G401 (cell line): Measurements from ENCODE around the gene MAFF. TPM values are rescaled to one million over a fixed set of nuclear protein-coding genes. Genes with fewer than 3 reads are reported as not detected.
"Not testable (repeated sequence)": the region's sequence is repeated elsewhere in the genome, so short reads cannot be mapped to it uniquely, and the experiment has no call there.

Source experiments
- DNase-seq: peaks from one replicate; pipeline ENCODE4 v3.0.0-alpha.2; 2015; ENCODE audit warnings: low spot score
- in situ Hi-C: cut with HindIII; loops from 2 replicates; pipeline ENCODE4 v1.10.0; 2016; ENCODE audit warnings: low sequenced_read_pairs, mixed read lengths
- total RNA-seq: library from RNA; depleted of rRNA; stranded (reverse); fragments of >200 nt; shearing (Covaris generic); gene quantifications from 2 replicates; pipeline ENCODE4 v1.2.3, GENCODE V29; 2014

MAFF gene
- total RNA-seq, 1 experiment from 2014 or later: 11.9 TPM

DNA sequence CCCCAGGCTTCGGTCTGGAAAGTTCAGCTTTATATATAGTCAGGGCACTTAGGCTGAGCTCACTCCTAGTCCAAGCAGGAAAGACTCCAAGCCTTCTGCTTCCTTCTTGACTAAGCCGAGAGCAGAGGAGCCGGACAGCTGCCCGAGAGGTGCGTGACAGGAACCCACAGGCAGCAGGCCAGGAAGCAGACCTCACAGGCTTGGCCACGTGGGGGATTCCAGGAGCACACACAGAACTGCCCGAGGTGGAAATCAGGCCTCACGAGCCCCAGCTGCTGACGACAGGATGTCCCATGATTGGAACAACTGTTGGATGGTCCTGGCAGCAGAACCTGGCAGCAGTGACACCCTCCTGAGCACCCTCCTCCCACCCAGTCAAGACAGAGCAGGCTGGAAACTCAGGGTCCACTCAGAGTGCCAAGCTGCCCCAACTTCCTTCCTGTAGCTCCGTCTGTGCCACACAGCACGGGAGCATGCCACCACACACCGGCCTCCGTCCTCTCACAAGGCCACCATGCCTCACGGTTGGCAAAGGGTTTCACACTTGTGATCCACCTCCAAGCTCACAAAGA lies 25.5 kb upstream of the MAFF start:
- in situ Hi-C loops: no loop called here
- DNase-seq: peak; percentile 14

- in situ Hi-C loops: no loop called here
- no peak for DNase-seq
Measured at GRCh38 chr22:38177044-38177443, 24.8 kb upstream of the MAFF start.

DNA sequence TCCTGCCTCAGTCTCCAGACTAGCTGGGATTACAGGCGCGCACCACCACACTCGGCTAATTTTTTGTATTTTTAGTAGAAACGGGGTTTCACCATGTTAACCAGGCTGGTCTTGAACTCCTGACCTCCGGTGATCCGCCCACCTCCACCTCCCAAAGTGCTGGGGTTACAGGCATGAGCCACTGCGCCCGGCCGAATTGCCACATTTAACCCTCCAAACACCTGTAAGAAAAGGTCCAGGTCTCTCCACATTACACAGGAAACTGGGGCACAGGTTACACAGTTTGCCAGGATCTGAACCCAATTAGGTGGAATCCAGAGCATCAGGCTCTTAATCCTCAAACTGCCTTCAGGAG lies 24.2 kb upstream of the MAFF start:
- DNase-seq, in situ Hi-C loops: not testable (repeated sequence)

- in situ Hi-C loops: no loop called here
- peak; percentile 11 for DNase-seq
Measured at GRCh38 chr22:38177926-38178604, 23.7 kb upstream of the MAFF start.

- DNase-seq, in situ Hi-C loops: not testable (repeated sequence)
Measured at GRCh38 chr22:38178605-38178937, 23.2 kb upstream of the MAFF start.

- in situ Hi-C loops: no loop called here
- DNase-seq: peak; percentile 44
Measured at GRCh38 chr22:38180841-38181452, 20.8 kb upstream of the MAFF start.

DNA sequence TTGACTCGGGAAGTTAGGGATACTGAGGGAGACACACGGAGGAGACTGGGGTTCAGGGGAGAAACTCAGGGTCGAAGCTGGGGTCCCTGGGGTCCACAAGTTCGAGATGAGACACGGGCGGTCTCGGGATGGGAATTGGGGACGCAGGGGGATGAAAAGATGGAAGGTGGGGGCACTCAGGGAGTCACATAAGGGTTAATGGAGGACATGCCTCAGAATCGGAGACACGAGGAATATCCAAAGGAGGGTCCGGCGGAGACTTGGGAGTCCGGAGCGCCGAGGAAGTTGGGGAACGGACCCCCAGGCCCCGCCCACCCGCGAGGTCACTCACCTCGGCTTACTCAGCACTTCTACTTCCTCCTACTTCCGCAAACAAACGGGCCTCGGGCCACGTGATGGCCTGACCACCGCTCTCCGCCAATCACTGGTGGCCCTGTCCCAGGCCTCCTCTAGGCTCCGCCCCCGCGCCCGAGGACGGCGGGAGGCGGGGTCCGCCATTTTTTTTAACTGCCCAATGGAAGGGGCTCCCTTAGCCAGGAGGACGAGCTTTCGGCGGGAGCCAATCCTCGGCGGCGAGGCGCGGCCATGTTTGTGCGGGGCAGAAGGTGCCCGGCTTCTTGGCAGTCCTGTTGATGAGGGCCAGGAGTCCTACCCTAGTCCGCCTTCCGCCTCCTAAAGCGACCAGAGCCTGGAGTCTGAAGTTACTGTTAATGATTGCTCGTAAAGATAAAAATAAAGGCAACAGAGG lies 20.2 kb upstream of the MAFF start, which contains the start of gene PLA2G6:
PLA2G6 (minus strand) TSS at position 378 of the 748 bp plus-strand sequence. CDS start 12,404 bp downstream, outside the sequence.
- DNase-seq: peak; percentile 99
- in situ Hi-C loops: no loop called here

- no peak for DNase-seq
- in situ Hi-C loops: no loop called here
Measured at GRCh38 chr22:38184788-38185187, 17.0 kb upstream of the MAFF start.

DNA sequence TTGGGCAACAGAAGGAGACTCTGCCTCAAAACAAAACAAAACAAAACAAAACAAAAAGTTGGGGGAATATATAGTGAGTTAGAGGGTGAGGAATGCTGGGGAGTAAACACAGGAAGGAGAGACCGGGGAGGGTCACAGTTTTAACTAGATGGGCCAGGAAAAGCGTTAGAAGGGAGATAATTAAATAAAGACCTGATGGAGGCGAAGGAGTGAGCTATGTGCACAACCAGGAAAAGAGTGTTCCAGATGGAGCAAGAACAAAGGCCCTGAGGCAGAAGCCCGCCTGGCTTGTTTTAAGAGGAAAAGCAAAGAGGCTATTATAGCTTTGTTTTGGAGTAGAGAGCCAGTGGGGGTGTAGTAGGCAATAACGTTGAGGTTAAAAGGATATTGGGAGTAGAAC lies 15.4 kb upstream of the MAFF start:
- in situ Hi-C loops: no loop called here
- DNase-seq: no peak

- peak; percentile 72 for DNase-seq
- in situ Hi-C loops: no loop called here
Measured at GRCh38 chr22:38187413-38188212, 14.2 kb upstream of the MAFF start.

DNA sequence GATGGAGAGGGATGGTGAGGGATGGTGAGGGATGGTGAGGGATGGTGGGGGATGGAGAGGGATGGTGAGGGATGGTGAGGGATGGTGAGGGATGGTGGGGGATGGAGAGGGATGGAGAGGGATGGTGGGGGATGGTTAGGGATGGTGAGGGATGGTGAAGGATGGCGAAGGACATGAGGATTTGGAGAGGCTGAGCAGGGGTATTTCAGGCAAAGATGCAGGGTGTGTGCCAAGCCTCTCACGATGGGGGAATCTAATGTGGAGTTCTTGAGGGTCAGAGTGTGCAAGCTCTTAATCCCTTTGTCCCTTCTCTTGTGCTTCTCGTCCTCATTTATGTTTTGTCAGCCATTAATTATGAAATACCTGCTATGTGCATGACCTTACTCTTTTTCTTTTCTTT lies 12.7 kb upstream of the MAFF start:
- DNase-seq: no peak
- in situ Hi-C loops: no loop called here

GRCh38 chr22:38190581-38190980 lies 11.2 kb upstream of the MAFF start:
- DNase-seq: no peak
- in situ Hi-C loops: no loop called here

GRCh38 chr22:38191055-38191454 lies 10.7 kb upstream of the MAFF start:
- no peak for DNase-seq
- in situ Hi-C loops: no loop called here

DNA sequence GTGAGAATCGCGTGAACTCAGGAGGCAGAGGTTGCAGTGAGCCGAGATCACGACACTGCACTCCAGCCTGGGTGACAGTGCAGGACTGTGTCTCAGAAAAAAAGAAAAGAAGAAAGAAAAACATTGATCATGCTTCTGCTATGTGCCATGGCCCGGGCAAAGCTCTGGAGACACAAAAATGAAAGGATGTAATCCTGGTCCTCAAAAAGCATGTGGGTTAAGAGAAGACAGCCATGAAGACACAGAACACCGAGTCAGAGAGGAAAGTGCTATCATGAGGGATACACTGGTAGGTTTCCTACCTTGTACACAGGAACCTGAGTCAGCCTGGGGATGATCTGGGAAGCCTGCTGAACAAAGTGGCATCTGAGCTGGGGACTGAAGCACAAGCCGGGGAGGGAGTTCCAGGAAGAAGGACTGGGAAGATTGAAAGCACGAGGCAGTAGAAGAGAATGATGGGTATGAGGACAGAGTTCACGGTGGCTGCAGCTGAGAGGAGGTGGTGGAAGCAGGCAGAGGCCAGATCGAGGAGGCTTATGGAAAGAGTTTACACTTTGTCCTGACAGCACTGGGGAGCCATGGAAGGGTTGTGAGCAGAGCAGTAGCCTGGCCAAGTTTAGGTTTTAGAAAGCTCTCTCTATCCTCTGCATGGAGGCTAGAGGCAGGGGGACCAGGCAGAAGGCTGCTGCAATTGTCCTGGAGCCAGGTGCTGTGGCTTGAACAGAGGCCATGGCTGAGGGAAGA lies 9.9 kb upstream of the MAFF start:
- in situ Hi-C loops: no loop called here
- DNase-seq: no peak

DNA sequence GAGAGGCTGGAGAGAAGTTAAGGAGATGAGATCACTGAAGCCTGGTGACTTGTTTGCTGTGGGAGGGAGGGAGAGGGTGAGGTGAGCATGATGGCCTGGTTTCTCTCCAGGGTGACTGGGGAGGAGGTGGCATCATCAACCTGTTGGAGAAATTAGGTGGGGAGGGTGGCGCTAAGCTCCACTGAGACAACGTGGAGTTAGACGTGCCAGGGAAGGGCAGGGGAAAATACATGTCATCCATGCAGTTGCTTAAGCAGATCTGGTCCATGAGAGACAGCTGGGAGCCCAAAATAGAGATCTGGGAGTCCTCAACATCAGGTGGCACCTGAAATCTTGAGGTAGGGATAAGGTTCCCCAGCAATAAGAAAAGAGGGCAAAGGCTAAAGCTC lies 9.3 kb upstream of the MAFF start:
- no peak for DNase-seq
- in situ Hi-C loops: no loop called here

- in situ Hi-C loops: no loop called here
- no peak for DNase-seq
Measured at GRCh38 chr22:38193580-38193979, 8.2 kb upstream of the MAFF start.

DNA sequence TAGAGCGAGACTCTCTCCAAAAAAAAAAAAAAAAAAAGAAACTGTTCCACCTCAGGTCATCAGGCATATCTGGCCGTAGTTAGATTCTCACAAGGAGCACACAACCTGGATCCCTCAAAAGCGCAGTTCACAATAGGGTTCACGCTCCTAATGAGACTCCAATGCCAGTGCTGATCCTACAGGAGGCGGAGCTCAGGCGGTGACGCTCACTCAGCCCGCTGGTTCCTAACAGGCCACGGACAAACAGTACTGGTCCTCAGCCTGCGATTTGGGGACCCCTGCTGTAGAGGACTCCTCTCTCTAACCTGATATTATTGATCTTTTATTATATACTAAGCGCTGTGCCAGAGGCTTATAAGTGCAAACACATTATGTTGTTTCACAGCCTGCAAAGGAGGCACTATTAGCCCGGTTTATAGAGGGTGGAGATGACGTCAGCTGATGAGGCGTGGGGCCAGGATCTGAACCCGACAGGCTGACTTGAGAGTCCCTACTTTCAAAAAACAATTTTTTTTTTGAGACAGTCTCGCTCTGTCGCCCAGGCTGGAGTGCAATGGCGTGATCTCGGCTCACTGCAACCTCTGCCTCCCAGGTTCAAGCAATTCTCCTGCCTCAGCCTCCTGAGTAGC lies 4.9 kb upstream of the MAFF start:
- in situ Hi-C loops: no loop called here

GRCh38 chr22:38199826-38200559 lies 1.8 kb upstream of the MAFF start:
- DNase-seq: no peak
- in situ Hi-C loops: no loop called here

More for the DNA sequence above, 4.9 kb upstream of the MAFF start:
- DNase-seq: no peak
